Activated T-helper 2 cell treated with anti-CD3 and anti-CD28 coated beads, Interferon-gamma antibody, Interleukin-2, Interleukin-4, amounts not matched to agents 10 μg/mL and 5 μg/mL and 100 μg/mL, durations not matched to agents 14 hours and 24 hours and 36 hours (primary cell): ENCODE measurements around the gene MYO16. TPM values are rescaled to one million over a fixed set of nuclear protein-coding genes. Genes with fewer than 3 reads are reported as not detected.

Source experiments
- DNase-seq: peaks from one replicate; pipeline ENCODE4 v3.0.0; 2021; ENCODE audit warnings: low spot score
- H3K27ac Mint-ChIP-seq: one replicate; pipeline ENCODE4 v1.8.0; 2021; ENCODE audit warnings: mixed read lengths
- H3K27me3 Mint-ChIP-seq: one replicate; pipeline ENCODE4 v1.8.0; 2021; ENCODE audit warnings: low read depth, mixed read lengths
- H3K36me3 Mint-ChIP-seq: one replicate; pipeline ENCODE4 v1.8.0; 2021; ENCODE audit warnings: low read depth, mixed read lengths
- H3K4me1 Mint-ChIP-seq: one replicate; pipeline ENCODE4 v1.8.0; 2021; ENCODE audit warnings: low read depth, mixed read lengths
- H3K4me3 Mint-ChIP-seq: one replicate; pipeline ENCODE4 v1.8.0; 2021; ENCODE audit warnings: low read depth, mild to moderate bottlenecking, moderate library complexity, mixed read lengths
- H3K9me3 Mint-ChIP-seq: one replicate; pipeline ENCODE4 v1.8.0; 2021; ENCODE audit warnings: mixed read lengths
- intact Hi-C: fragments of 100-400 bp; cut with micrococcal nuclease; formaldehyde crosslinking; loops from one replicate; pipeline ENCODE4 v1.15.1; 2023
- total RNA-seq: library from RNA; stranded (reverse); gene quantifications from 2 replicates; pipeline ENCODE4 v1.2.3, GENCODE V29; 2022

The MYO16 gene
- total RNA-seq, 1 donor from 2014 or later: not detected

GRCh38 chr13:109160357-109160756, 530.9 kb downstream of the MYO16 start:
- Mint-ChIP-seq H3K27ac (no peak overlapping the region), H3K4me1 (peaks cover 19% of the 10 kb centered on the region), H3K36me3 (no peaks in the 10 kb centered on the region), H3K4me3 (no peak overlapping the region), H3K9me3 (no peaks in the 10 kb centered on the region), H3K27me3 (peaks cover 27% of the 10 kb centered on the region)
- no peak for DNase-seq
- intact Hi-C loops: loop anchor here (5.0 kb wide), 1 partner anchor 632 kb away; no protein-coding TSS in a partner anchor

GRCh38 chr13:109160887-109161669, 531.7 kb downstream of the MYO16 start:
- DNase-seq: no peak
- intact Hi-C loops: loop anchor here (5.0 kb wide), 1 partner anchor 631 kb away; no protein-coding TSS in a partner anchor
- Mint-ChIP-seq H3K4me1 (peaks cover 19% of the 10 kb centered on the region), H3K9me3 (no peaks in the 10 kb centered on the region), H3K36me3 (no peaks in the 10 kb centered on the region), H3K27ac (no peak overlapping the region), H3K27me3 (peaks cover 23% of the 10 kb centered on the region), H3K4me3 (no peak overlapping the region)

- no peak overlapping the region for H3K27ac Mint-ChIP-seq
Measured at GRCh38 chr13:109162248-109163036, 533.0 kb downstream of the MYO16 start.

GRCh38 chr13:109163037-109163379, 533.6 kb downstream of the MYO16 start:
- no peak overlapping the region for H3K27ac Mint-ChIP-seq
- intact Hi-C loops: loop anchor here (5.0 kb wide), 1 partner anchor 629 kb away; no protein-coding TSS in a partner anchor

More at GRCh38 chr13:109162248-109163036, 533.0 kb downstream of the MYO16 start:
- no peaks in the 10 kb centered on the region for H3K9me3 Mint-ChIP-seq
- peaks cover 13% of the 10 kb centered on the region for H3K27me3 Mint-ChIP-seq
- H3K36me3 Mint-ChIP-seq: no peaks in the 10 kb centered on the region
- no peak overlapping the region for H3K4me3 Mint-ChIP-seq
- peak; percentile 11 for DNase-seq
- peaks cover 19% of the 10 kb centered on the region for H3K4me1 Mint-ChIP-seq
- intact Hi-C loops: loop anchor here (5.0 kb wide), 1 partner anchor 630 kb away; no protein-coding TSS in a partner anchor

GRCh38 chr13:109165417-109165904, 536.0 kb downstream of the MYO16 start:
- intact Hi-C loops: no loop called here
- Mint-ChIP-seq H3K9me3 (no peaks in the 10 kb centered on the region), H3K36me3 (no peaks in the 10 kb centered on the region), H3K27me3 (peaks cover 7% of the 10 kb centered on the region), H3K4me3 (no peak overlapping the region), H3K4me1 (peaks cover 19% of the 10 kb centered on the region), H3K27ac (no peak overlapping the region)
- DNase-seq: no peak

More at GRCh38 chr13:109163037-109163379, 533.6 kb downstream of the MYO16 start:
- Mint-ChIP-seq H3K36me3 (no peaks in the 10 kb centered on the region), H3K27me3 (peaks cover 10% of the 10 kb centered on the region), H3K4me1 (peaks cover 19% of the 10 kb centered on the region), H3K9me3 (no peaks in the 10 kb centered on the region), H3K4me3 (no peak overlapping the region)
- DNase-seq: no peak

- H3K4me1 Mint-ChIP-seq: peaks cover 11% of the 10 kb centered on the region
- intact Hi-C loops: no loop called here
- peaks cover 5% of the 10 kb centered on the region for H3K27me3 Mint-ChIP-seq
- H3K9me3 Mint-ChIP-seq: no peaks in the 10 kb centered on the region
- no peak for DNase-seq
- no peak overlapping the region for H3K4me3 Mint-ChIP-seq
- no peaks in the 10 kb centered on the region for H3K36me3 Mint-ChIP-seq
- no peak overlapping the region for H3K27ac Mint-ChIP-seq
Measured at GRCh38 chr13:109166804-109167203, 537.4 kb downstream of the MYO16 start.

GRCh38 chr13:109172136-109172535, 542.7 kb downstream of the MYO16 start:
- Mint-ChIP-seq H3K9me3 (no peaks in the 10 kb centered on the region), H3K4me3 (no peak overlapping the region), H3K27me3 (peaks cover 3% of the 10 kb centered on the region), H3K27ac (no peak overlapping the region), H3K4me1 (no peaks in the 10 kb centered on the region), H3K36me3 (no peaks in the 10 kb centered on the region)
- intact Hi-C loops: no loop called here
- DNase-seq: no peak

- Mint-ChIP-seq H3K36me3 (no peaks in the 10 kb centered on the region), H3K9me3 (no peaks in the 10 kb centered on the region), H3K4me3 (no peak overlapping the region), H3K27me3 (peaks cover 2% of the 10 kb centered on the region), H3K4me1 (no peaks in the 10 kb centered on the region), H3K27ac (no peak overlapping the region)
- no peak for DNase-seq
- intact Hi-C loops: no loop called here
Measured at GRCh38 chr13:109175666-109176065, 546.3 kb downstream of the MYO16 start.

GRCh38 chr13:109180905-109181425, 551.6 kb downstream of the MYO16 start:
- no peaks in the 10 kb centered on the region for H3K36me3 Mint-ChIP-seq

GRCh38 chr13:109182777-109183465, 553.5 kb downstream of the MYO16 start:
- H3K9me3 Mint-ChIP-seq: no peaks in the 10 kb centered on the region
- H3K27ac Mint-ChIP-seq: no peak overlapping the region
- no peak for DNase-seq
- H3K27me3 Mint-ChIP-seq: no peaks in the 10 kb centered on the region
- intact Hi-C loops: no loop called here
- no peaks in the 10 kb centered on the region for H3K4me1 Mint-ChIP-seq
- no peaks in the 10 kb centered on the region for H3K36me3 Mint-ChIP-seq
- no peak overlapping the region for H3K4me3 Mint-ChIP-seq

More at GRCh38 chr13:109180905-109181425, 551.6 kb downstream of the MYO16 start:
- Mint-ChIP-seq H3K4me3 (no peak overlapping the region), H3K4me1 (no peaks in the 10 kb centered on the region), H3K9me3 (no peaks in the 10 kb centered on the region), H3K27me3 (no peaks in the 10 kb centered on the region), H3K27ac (no peak overlapping the region)
- DNase-seq: no peak
- intact Hi-C loops: no loop called here

GRCh38 chr13:109191413-109191812, 562.0 kb downstream of the MYO16 start:
- Mint-ChIP-seq H3K9me3 (no peaks in the 10 kb centered on the region), H3K4me3 (no peak overlapping the region), H3K36me3 (no peaks in the 10 kb centered on the region), H3K27ac (no peak overlapping the region), H3K27me3 (no peaks in the 10 kb centered on the region), H3K4me1 (no peaks in the 10 kb centered on the region)
- DNase-seq: no peak
- intact Hi-C loops: no loop called here

- H3K9me3 Mint-ChIP-seq: no peaks in the 10 kb centered on the region
- H3K4me3 Mint-ChIP-seq: no peak overlapping the region
- no peak overlapping the region for H3K27ac Mint-ChIP-seq
- no peaks in the 10 kb centered on the region for H3K27me3 Mint-ChIP-seq
- H3K4me1 Mint-ChIP-seq: no peaks in the 10 kb centered on the region
- no peaks in the 10 kb centered on the region for H3K36me3 Mint-ChIP-seq
- intact Hi-C loops: no loop called here
- DNase-seq: no peak
Measured at GRCh38 chr13:109192306-109192705, 562.9 kb downstream of the MYO16 start.
